Measurements from ENCODE around the gene ETS1.
A peak's percentile ranks its signal among the peaks of the same experiment; 100 is the strongest.

ETS1 gene

GRCh38 chr11:128498721-128499245 is 88.6 kb downstream of the ETS1 start:
- TF ChIP-seq CTCF (IDR thresholded peaks at IDR 0.05; ENCODE audit: low read length, missing control alignments) = no peak
- no peak overlapping the region for H3K4me3 ChIP-seq (replicated peaks; ENCODE audit: low read depth, low read length)
- no peak for DNase-seq (ENCODE audit: low read depth)

- TF ChIP-seq CTCF (IDR thresholded peaks at IDR 0.05; ENCODE audit: low read length, missing control alignments) = no peak
- peak overlapping the region; percentile 39 for H3K4me3 ChIP-seq (replicated peaks; ENCODE audit: low read depth, low read length)
- DNase-seq (ENCODE audit: low read depth) = no peak
Measured at GRCh38 chr11:128497776-128498095, 89.6 kb downstream of the ETS1 start.

- peak; percentile 96 for DNase-seq (ENCODE audit: low read depth)
- peak overlapping the region; percentile 39 for H3K4me3 ChIP-seq (replicated peaks; ENCODE audit: low read depth, low read length)
- TF ChIP-seq CTCF (IDR thresholded peaks at IDR 0.05; ENCODE audit: low read length, missing control alignments) = no peak
Measured at GRCh38 chr11:128497061-128497775, 90.1 kb downstream of the ETS1 start.

- DNase-seq (ENCODE audit: low read depth) = no peak
- no peak for TF ChIP-seq CTCF (IDR thresholded peaks at IDR 0.05; ENCODE audit: low read length, missing control alignments)
- H3K4me3 ChIP-seq (replicated peaks; ENCODE audit: low read depth, low read length) = no peak overlapping the region
Measured at GRCh38 chr11:128496692-128497060, 90.7 kb downstream of the ETS1 start.

GRCh38 chr11:128496249-128496648 is 91.1 kb downstream of the ETS1 start:
- no peak overlapping the region for H3K4me3 ChIP-seq (replicated peaks; ENCODE audit: low read depth, low read length)
- no peak for DNase-seq (ENCODE audit: low read depth)
- TF ChIP-seq CTCF (IDR thresholded peaks at IDR 0.05; ENCODE audit: low read length, missing control alignments) = no peak

GRCh38 chr11:128494418-128495332 is 92.7 kb downstream of the ETS1 start:
- no peak overlapping the region for H3K4me3 ChIP-seq (replicated peaks; ENCODE audit: low read depth, low read length)
- DNase-seq (ENCODE audit: low read depth) = no peak
- no peak for TF ChIP-seq CTCF (IDR thresholded peaks at IDR 0.05; ENCODE audit: low read length, missing control alignments)

Measured in fibroblast of pulmonary artery (primary cell).